G401 (cell line): ENCODE measurements around the gene GPR85. TPM values are rescaled to one million over a fixed set of nuclear protein-coding genes. Genes with fewer than 3 reads are reported as not detected.
"Not testable (repeated sequence)": the region's sequence is repeated elsewhere in the genome, so short reads cannot be mapped to it uniquely, and the experiment has no call there.

Source experiments
- DNase-seq: peaks from one replicate; pipeline ENCODE4 v3.0.0-alpha.2; 2015; ENCODE audit warnings: low spot score
- in situ Hi-C: cut with HindIII; loops from 2 replicates; pipeline ENCODE4 v1.10.0; 2016; ENCODE audit warnings: low sequenced_read_pairs, mixed read lengths
- total RNA-seq: library from RNA; depleted of rRNA; stranded (reverse); fragments of >200 nt; shearing (Covaris generic); gene quantifications from 2 replicates; pipeline ENCODE4 v1.2.3, GENCODE V29; 2014; rRNA removed

Gene GPR85
- total RNA-seq = not detected in 2 replicates

- DNase-seq = peak; percentile 78
- in situ Hi-C loops = no loop called here
Measured at GRCh38 chr7:113086431-113086888, at the start of gene GPR85. Gene GPR85 (minus strand): TSS chr7:113086827. CDS start chr7:113084721, 2,106 bp downstream.

DNA sequence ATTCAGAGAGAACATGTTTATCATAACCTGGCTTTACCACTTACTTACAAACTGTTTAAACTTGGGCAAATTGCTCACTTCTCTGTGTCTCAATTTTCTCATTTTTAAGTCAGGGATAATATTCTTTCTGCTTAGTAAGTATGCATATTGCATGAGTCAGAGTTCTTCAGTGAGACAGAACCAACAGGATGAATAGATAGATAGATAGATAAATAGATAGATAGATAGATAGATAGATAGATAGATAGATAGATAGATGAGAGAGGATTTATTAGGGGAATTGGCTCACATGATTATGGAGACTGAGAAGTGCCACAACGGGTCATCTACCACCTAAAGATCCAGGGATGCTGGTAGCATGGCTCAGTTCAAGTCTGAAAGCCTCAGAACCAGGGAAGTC is 47.4 kb upstream of the GPR85 start:
- no peak for DNase-seq
- in situ Hi-C loops = no loop called here

- no peak for DNase-seq
- in situ Hi-C loops = no loop called here
Measured at GRCh38 chr7:113131367-113131766, 44.7 kb upstream of the GPR85 start.

- in situ Hi-C loops = no loop called here
- DNase-seq = no peak
Measured at GRCh38 chr7:113128031-113128430, 41.4 kb upstream of the GPR85 start.

DNA sequence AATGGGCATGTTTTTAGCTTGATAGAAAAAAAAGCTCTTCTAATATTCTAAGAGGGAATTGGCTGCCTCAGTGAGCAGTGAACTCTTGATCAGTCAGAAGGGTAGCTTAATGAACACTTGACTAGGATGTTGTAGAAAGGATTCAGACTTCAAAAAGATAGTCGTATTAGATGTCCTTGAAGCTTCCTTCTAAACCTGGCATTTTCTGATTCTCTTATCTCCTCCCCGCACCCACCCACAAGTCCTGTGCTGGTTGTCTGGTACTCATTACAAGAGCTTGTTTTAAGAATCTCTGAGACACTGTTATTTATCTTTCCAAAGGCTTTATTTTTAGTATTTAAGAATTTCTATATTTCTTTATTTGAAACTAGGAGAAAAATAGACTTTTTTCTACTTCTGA is 39.1 kb upstream of the GPR85 start:
- in situ Hi-C loops = no loop called here
- DNase-seq = no peak

DNA sequence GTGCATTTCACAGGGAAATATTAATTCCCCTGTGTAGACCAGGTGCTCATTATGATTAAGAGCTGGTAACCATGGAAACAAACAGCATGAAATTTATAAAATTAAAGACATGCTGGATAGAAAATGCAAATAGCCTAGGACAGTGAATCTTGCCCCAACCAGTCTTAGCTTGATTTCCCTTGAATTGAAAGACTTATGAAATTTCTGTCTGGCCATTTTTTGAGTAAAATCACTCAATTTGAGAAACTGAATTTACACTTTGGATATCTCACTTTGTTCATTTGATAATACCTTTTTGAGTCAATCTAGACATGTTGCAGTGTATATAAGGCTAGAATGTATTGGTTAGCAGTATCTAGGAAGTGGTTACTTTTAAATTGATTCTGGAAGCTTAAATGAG is 36.1 kb upstream of the GPR85 start:
- no peak for DNase-seq
- in situ Hi-C loops = no loop called here

DNA sequence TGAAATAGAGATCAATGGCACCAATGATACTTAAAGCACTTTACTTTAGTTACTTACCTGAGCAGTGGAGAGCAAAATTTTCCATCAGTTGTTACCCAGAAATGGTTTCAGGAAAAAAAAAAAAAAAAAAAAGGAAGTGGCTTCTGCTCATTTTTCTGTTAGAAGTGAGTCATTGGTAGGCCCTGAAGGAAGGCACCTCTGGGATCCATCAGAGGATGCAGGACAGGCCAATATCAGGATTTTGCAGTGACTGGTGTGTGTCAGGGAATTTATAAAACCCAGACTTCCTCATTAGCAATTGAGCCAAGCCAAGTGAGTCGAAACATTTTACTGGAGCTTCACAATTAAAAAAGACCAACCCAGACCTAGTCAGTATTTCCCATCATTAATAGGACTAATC is 34.0 kb upstream of the GPR85 start:
- DNase-seq = no peak
- in situ Hi-C loops = no loop called here

DNA sequence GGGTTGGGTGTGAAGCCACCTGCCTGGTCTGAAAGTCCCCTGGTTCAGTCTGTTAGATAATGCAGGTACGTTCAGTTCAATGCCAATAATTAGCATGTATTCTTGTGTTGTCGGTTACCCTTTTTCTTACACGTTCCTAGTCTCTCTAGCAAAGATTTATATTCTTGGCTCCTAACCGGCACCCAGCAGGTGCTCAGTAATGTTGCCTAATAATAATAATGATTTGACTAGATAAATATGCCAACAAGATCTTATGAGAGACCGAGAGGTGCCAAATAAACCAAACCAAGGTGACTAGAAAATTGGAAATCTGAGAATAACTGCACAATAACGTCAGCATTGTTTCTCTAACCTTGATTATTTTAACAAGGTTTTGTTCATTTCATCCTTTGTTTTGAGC is 32.8 kb upstream of the GPR85 start:
- in situ Hi-C loops = no loop called here

GRCh38 chr7:113118074-113118959 is 31.7 kb upstream of the GPR85 start, which contains the start of gene SMIM30:
Gene SMIM30 (minus strand): TSS chr7:113118554. CDS start chr7:113117578, 976 bp downstream.
- in situ Hi-C loops = no loop called here
- DNase-seq = peak; percentile 96

More for the DNA sequence above, 32.8 kb upstream of the GPR85 start:
- DNase-seq = no peak

DNA sequence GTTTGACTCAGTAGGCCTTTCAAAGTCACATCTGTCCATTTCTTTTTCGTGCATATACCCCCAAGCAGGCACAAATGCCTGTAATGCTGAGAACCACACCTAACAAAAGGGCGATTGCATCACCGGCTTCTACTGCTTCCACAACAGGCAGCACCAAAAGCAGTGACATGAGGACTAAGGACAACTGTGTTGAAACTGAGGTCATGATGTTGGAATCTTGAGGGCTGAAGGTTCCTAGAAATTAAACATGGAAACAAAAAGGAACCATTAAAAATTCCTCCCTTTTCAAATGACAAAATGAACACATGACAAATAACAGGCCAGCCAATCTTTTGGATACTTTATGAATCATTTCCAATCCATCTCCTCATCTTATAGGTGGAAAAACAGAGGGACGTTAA is 30.7 kb upstream of the GPR85 start:
- in situ Hi-C loops, DNase-seq: not testable (repeated sequence)

GRCh38 chr7:113113912-113114311 is 27.3 kb upstream of the GPR85 start:
- in situ Hi-C loops = no loop called here
- DNase-seq = no peak

- in situ Hi-C loops = no loop called here
- DNase-seq = no peak
Measured at GRCh38 chr7:113109718-113110117, 23.1 kb upstream of the GPR85 start.

DNA sequence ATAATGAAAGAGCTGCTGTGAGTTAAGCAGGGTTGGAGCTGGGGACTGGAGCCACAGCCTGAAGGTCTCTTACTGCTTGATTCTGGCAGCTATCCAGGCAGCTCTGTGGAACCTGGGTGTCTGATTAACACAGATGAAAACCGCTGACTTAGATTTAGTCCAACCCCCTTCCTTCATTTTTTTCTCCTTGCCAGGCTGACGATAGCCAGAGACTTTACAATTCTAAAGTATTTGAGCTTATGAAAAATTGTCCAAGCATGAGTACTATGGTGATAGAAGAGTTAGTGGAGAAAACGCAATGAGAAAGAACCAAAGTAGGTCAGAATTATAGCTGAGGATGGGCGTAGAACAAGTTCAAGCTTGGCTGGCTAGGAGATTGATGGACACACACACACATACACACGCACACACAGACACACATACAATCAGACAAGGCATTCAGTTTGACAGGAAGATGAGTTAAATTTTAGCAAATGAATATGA is 13.5 kb upstream of the GPR85 start:
- no peak for DNase-seq
- in situ Hi-C loops = no loop called here

GRCh38 chr7:113099284-113099919 is 12.8 kb upstream of the GPR85 start:
- DNase-seq = no peak
- in situ Hi-C loops = no loop called here

DNA sequence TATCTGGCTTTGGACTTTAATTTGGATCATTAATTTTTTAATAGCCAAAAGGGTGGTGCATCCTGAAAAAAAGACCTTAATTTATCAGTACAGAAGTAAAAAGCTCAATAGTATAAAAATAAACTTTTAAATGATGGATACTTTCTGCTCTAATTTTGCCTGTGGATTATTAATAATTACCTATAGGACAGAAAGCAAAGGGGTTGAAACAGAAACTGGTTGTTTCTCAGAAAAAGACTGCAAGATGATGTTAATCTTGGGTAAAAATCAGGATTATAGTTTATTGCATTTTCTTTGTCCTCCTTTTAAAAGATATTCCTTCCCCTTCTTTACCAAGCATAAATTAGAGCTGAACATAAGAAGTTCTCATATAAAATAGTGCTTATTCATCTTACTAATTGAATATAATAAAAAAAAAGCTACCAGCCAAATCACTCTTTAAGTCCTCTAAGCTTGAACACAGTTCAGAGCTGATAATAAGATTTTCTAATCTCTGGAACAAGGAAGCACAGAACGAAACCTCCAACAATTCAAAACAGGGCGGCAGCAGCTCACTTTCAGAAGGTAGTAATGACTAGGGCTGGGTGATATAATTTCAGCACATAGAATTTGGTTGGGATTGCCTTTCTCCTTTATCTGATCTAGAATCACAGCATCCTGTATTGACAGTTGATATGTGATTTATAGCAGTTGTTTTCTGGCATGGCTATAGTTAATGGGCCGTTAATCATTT is 8.1 kb upstream of the GPR85 start:
- in situ Hi-C loops = no loop called here
- no peak for DNase-seq

- in situ Hi-C loops = no loop called here
- no peak for DNase-seq
Measured at GRCh38 chr7:113093561-113093960, 6.9 kb upstream of the GPR85 start.

- in situ Hi-C loops = no loop called here
- DNase-seq = no peak
Measured at GRCh38 chr7:113092762-113093161, 6.1 kb upstream of the GPR85 start.

DNA sequence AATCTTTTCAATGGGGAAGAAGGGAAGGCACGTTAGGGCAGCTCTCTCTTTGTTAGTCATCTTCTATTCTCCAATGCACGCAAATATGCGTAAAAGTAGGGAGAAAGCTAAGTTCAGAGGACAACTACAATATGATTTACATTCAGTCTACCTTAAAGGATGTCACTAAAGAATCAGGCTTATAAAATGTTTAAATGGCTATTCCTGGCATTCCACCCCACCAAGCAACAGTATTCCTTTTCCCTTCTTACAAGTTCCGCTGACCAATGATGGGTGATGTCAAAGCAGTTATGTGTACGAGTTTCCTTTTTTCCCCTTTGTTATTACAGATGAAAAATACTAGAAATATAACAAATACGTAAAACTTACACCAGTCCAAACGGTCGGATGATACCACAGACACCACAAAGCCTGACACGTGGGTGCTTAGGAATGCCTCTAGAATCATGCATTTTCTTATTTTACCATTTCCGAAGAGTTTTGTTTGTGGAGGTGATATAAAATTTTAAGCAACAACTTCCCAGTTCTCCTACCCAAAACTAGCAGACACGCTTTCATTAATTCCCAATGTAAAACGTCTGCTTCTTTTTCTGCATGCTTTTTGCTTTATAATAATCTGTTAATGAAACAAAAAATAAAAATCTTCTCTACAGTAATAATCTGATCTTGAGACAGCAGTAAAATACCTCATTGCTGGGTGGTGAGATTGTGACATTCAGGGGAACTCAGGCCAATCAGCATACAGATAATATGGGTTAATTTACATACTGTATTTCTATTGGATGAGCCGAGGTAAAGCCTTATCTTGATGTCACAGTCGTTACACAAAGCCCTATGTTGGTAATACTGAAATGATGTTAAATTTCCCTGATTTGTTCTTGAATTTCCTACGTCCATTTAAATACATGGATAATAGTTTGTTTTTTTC is 708 bp upstream of the GPR85 start:
- in situ Hi-C loops = no loop called here
- peak; percentile 94 for DNase-seq
